ENCODE measurements around the gene CHI3L2. TPM values are rescaled to one million over a fixed set of nuclear protein-coding genes. Genes with fewer than 3 reads are reported as not detected.

Gene CHI3L2
- polyA plus RNA-seq, 2 of the 4 experiments (the other 2 are of a cell fraction), result 0.23 to 0.43 TPM

DNA sequence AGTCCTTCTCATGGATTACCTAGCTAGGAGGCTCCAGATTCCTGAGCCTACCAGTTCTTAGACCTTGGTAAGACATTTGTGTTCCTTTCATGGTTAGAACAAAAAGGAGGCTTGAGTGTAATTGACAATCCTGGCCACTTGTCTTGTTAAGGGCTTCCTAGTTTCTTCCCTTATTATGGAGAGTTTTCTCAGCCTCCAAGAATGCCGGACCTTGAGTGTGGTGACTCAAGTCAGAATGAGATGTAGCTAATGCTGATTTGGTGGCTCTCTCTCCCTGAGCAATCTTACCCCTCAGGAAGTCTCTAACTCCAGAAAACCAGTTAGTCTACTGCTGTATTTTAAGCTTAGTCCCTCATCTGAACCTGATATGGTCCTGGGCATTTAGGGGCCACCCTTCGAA lies 14.3 kb downstream of the CHI3L2 start:
- ATAC-seq (no peak), DNase-seq (ENCODE audit: low read depth in 1 of 2, low spot score in 1 of 2) (no peak), FAIRE-seq (no peak)
- Histone ChIP-seq H3K4me1 (no peaks in the 10 kb centered on the region), H3K4me2 (no peak overlapping the region), H3K4me3 (no peak overlapping the region), H3K9me3 (no peaks in the 10 kb centered on the region), H3K27ac (no peak overlapping the region)
- CTCF ChIA-PET, result no interaction called here
- TF ChIP-seq NR3C1 (IDR thresholded peaks at IDR 0.05), result no peak
- TF ChIP-seq FOXS1 (CRISPR knock-in tag; IDR thresholded peaks at IDR 0.05), result no peak
- TF ChIP-seq TP53 (CRISPR knock-in tag; IDR thresholded peaks at IDR 0.05), result no peak
- no peak for TF ChIP-seq CHD4 (IDR thresholded peaks at IDR 0.05; ENCODE audit: borderline replicate concordance)
- 11% methylated on average over 2 of the region's 2 CpGs for WGBS (ENCODE audit: missing lambda C conversion rate)
- POLR2A ChIA-PET, result no interaction called here

DNA sequence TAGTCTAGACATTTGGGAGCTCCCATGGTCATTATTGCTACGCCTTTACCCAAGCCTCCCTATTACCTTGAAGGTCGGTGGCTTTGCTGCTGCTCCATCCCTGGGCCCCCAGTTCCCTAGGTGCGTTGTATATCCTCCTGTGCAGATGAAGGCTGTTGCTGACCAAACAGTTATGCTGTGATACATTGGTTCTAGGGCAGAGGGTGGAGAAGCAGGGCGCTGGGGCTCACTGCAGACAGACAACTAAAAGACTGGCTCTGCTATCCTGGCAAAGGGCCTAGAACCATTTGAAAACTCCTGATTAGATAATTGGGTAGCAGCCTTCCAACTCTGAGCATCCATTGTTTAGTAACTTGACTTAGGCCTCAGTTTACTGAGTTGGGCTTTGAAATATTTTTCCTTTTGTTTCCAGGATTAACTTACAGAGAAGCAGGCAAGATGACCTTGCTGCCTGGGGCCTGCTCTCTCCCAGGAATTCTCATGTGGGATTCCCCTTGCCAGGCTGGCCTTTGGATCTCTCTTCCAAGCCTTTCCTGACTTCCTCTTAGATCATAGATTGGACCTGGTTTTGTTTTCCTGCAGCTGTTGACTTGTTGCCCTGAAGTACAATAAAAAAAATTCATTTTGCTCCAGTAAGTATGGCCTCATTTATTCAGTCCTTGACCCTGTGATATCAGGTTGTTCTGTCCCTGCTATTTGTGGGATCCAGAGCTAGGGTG lies 15.5 kb downstream of the CHI3L2 start:
- Histone ChIP-seq H3K9me3 (no peaks in the 10 kb centered on the region), H3K4me1 (no peaks in the 10 kb centered on the region), H3K27ac (no peak overlapping the region), H3K4me3 (no peak overlapping the region), H3K4me2 (no peak overlapping the region)
- WGBS (ENCODE audit: missing lambda C conversion rate), result 40% methylated on average over 4 of the region's 4 CpGs
- ChIA-PET CTCF (interaction anchor here (1.0 kb wide), 1 partner anchor 9 kb away, joined by 3 read pairs; no protein-coding TSS in a partner anchor), POLR2A (no interaction called here)
- TF ChIP-seq, protein P1, sequence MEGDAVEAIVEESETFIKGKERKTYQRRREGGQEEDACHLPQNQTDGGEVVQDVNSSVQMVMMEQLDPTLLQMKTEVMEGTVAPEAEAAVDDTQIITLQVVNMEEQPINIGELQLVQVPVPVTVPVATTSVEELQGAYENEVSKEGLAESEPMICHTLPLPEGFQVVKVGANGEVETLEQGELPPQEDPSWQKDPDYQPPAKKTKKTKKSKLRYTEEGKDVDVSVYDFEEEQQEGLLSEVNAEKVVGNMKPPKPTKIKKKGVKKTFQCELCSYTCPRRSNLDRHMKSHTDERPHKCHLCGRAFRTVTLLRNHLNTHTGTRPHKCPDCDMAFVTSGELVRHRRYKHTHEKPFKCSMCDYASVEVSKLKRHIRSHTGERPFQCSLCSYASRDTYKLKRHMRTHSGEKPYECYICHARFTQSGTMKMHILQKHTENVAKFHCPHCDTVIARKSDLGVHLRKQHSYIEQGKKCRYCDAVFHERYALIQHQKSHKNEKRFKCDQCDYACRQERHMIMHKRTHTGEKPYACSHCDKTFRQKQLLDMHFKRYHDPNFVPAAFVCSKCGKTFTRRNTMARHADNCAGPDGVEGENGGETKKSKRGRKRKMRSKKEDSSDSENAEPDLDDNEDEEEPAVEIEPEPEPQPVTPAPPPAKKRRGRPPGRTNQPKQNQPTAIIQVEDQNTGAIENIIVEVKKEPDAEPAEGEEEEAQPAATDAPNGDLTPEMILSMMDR (IDR thresholded peaks at IDR 0.05), result no peak
- TF ChIP-seq RFX5 (IDR thresholded peaks at IDR 0.05) (no peak), JUNB (IDR thresholded peaks at IDR 0.05) (no peak), PHF8 (IDR thresholded peaks at IDR 0.05; ENCODE audit: borderline replicate concordance, low read depth) (no peak), FOSL2 (IDR thresholded peaks at IDR 0.05) (no peak), FOSL2 (CRISPR knock-in tag; IDR thresholded peaks at IDR 0.05) (no peak), ZC3H11A (IDR thresholded peaks at IDR 0.05) (no peak), RAD21 (conservative IDR thresholded peaks at IDR 0.05 in 1 of 2, IDR thresholded peaks at IDR 0.05 in 1 of 2) (no peak), HOXB5 (CRISPR knock-in tag; IDR thresholded peaks at IDR 0.05) (no peak), EP300 (IDR thresholded peaks at IDR 0.05) (no peak)
- TF ChIP-seq, protein P2, sequence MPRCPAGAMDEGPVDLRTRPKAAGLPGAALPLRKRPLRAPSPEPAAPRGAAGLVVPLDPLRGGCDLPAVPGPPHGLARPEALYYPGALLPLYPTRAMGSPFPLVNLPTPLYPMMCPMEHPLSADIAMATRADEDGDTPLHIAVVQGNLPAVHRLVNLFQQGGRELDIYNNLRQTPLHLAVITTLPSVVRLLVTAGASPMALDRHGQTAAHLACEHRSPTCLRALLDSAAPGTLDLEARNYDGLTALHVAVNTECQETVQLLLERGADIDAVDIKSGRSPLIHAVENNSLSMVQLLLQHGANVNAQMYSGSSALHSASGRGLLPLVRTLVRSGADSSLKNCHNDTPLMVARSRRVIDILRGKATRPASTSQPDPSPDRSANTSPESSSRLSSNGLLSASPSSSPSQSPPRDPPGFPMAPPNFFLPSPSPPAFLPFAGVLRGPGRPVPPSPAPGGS (IDR thresholded peaks at IDR 0.05), result no peak
- DNase-seq (ENCODE audit: low read depth in 1 of 2, low spot score in 1 of 2), result no peak
- no peak for ATAC-seq
- no peak for FAIRE-seq

DNA sequence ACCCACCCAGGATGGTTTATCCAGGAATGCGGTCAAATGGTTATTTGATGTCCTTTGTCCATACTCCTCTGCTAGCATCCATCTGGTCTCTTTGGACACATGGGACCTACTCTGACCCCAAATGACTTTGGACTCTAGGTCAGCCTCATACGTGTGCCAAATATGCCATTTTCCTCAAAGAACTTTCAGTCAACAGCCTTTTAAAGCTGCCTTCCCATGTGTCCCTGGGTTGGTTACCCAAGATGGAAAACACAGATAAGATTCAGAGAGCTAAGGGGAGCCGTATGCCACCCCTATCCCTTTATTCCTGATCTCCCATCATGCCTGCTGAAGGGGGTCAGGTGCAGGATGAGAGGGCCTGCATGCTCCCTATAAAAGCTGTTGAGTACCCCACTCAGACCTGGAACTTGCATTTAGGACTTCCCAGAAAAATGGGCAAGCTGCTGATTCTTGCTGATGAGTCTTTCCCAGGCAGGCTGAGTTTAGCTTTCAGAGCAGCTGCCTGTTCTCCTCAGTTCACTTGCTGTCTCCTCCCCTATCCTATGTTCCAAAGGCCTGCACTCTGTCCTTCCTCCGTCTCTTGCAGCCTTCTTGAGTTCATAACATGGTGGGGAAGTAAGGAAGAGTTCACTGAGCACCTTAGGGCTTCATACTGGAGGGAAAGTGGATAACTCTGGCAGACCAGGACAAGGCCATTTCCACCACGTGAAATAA lies 19.8 kb downstream of the CHI3L2 start:
- H3K27ac ChIP-seq, result no peak overlapping the region
- H3K4me3 ChIP-seq, result no peak overlapping the region
- H3K9me3 ChIP-seq, result no peaks in the 10 kb centered on the region
- TF ChIP-seq FOSB (CRISPR knock-in tag; IDR thresholded peaks at IDR 0.05), result no peak
- TF ChIP-seq CHD2 (IDR thresholded peaks at IDR 0.05; ENCODE audit: low read length, partially characterized antibody), result no peak
- TF ChIP-seq TFCP2L1 (CRISPR knock-in tag; IDR thresholded peaks at IDR 0.05), result no peak
- TF ChIP-seq NPAS2 (CRISPR knock-in tag; IDR thresholded peaks at IDR 0.05; ENCODE audit: borderline replicate concordance), result no peak
- TF ChIP-seq, protein P3, sequence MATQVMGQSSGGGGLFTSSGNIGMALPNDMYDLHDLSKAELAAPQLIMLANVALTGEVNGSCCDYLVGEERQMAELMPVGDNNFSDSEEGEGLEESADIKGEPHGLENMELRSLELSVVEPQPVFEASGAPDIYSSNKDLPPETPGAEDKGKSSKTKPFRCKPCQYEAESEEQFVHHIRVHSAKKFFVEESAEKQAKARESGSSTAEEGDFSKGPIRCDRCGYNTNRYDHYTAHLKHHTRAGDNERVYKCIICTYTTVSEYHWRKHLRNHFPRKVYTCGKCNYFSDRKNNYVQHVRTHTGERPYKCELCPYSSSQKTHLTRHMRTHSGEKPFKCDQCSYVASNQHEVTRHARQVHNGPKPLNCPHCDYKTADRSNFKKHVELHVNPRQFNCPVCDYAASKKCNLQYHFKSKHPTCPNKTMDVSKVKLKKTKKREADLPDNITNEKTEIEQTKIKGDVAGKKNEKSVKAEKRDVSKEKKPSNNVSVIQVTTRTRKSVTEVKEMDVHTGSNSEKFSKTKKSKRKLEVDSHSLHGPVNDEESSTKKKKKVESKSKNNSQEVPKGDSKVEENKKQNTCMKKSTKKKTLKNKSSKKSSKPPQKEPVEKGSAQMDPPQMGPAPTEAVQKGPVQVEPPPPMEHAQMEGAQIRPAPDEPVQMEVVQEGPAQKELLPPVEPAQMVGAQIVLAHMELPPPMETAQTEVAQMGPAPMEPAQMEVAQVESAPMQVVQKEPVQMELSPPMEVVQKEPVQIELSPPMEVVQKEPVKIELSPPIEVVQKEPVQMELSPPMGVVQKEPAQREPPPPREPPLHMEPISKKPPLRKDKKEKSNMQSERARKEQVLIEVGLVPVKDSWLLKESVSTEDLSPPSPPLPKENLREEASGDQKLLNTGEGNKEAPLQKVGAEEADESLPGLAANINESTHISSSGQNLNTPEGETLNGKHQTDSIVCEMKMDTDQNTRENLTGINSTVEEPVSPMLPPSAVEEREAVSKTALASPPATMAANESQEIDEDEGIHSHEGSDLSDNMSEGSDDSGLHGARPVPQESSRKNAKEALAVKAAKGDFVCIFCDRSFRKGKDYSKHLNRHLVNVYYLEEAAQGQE (IDR thresholded peaks at IDR 0.05), result no peak
- ATAC-seq (no peak), DNase-seq (ENCODE audit: low read depth in 1 of 2, low spot score in 1 of 2) (no peak), FAIRE-seq (no peak)
- ChIA-PET CTCF (no interaction called here), POLR2A (no interaction called here)
- no peaks in the 10 kb centered on the region for H3K4me1 ChIP-seq
- WGBS (ENCODE audit: missing lambda C conversion rate), result 32% methylated on average over 5 of the region's 5 CpGs
- H3K4me2 ChIP-seq, result no peak overlapping the region

Data from A549 (cell line).